Vagina (tissue), 2 donors: ENCODE results near the gene AREL1. TPM values are rescaled to one million over a fixed set of nuclear protein-coding genes. Genes with fewer than 3 reads are reported as not detected.
A peak's percentile ranks its signal among the peaks of the same experiment; 100 is the strongest.
"Not testable (repeated sequence)": the region's sequence is repeated elsewhere in the genome, so short reads cannot be mapped to it uniquely, and the experiment has no call there.

Source experiments
- DNase-seq, 2 donors: peaks; one replicate each; pipeline ENCODE4 v3.0.0-alpha.2; 2017; ENCODE audit errors: extremely low spot score in 2 of 2
- H3K27ac ChIP-seq: fragments of 200-600 bp; sonication (generic); one replicate; pipeline ENCODE4 v1.5.1; 2019
- H3K27me3 ChIP-seq: fragments of 200-600 bp; sonication (generic); one replicate; pipeline ENCODE4 v1.5.1; 2019
- H3K36me3 ChIP-seq, 2 donors: fragments of 200-600 bp; sonication (generic); one replicate each; pipeline ENCODE4 v1.5.1; 2017 to 2019
- H3K4me1 ChIP-seq: fragments of 200-600 bp; sonication (generic); one replicate; pipeline ENCODE4 v1.5.1; 2019
- H3K4me3 ChIP-seq, 2 donors: fragments of 200-600 bp; sonication (generic); 1 replicate in 1 of 2; 2 replicates in 1 of 2; pipeline ENCODE4 v1.5.1; 2016 to 2019
- H3K9me3 ChIP-seq: fragments of 200-600 bp; sonication (generic); one replicate; pipeline ENCODE4 v1.5.1; 2019
- CTCF ChIP-seq, 3 experiments: fragments of 450-650 bp in 2 of 3; fragments of 200-600 bp in 1 of 3; sonication (generic) in 1 of 3; IDR thresholded peaks; one replicate each; pipeline ENCODE4 v1.5.1; 2017 to 2019; ENCODE audit warnings: antibody characterized with exemption in 3 of 3, mild to moderate bottlenecking in 2 of 3, moderate library complexity in 2 of 3
- POLR2A ChIP-seq, 2 donors: fragments of 450-650 bp; IDR thresholded peaks; one replicate each; pipeline ENCODE4 v1.6.1; 2017; ENCODE audit warnings: antibody characterized with exemption in 2 of 2, mild to moderate bottlenecking in 2 of 2, moderate library complexity in 2 of 2
- POLR2AphosphoS5 ChIP-seq, 2 donors: sonication (generic); formaldehyde crosslinking; IDR thresholded peaks; one replicate each; pipeline ENCODE4 v1.9.0; 2017; ENCODE audit warnings: antibody characterized with exemption in 2 of 2, mild to moderate bottlenecking in 2 of 2, low read depth in 1 of 2; ENCODE audit not compliant: insufficient read depth in 1 of 2
- intact Hi-C: fragments of 100-400 bp; cut with DNase I; formaldehyde crosslinking; loops from one replicate; pipeline ENCODE4 v1.15.1; 2023
- total RNA-seq: library from RNA; depleted of rRNA; stranded (reverse); fragments of >200 nt; gene quantifications from one replicate; pipeline ENCODE4 v1.2.3, GENCODE V29; 2016

Gene AREL1
- 32.7 TPM for total RNA-seq

GRCh38 chr14:74712499-74713394 lies at the start of gene AREL1, which contains the start of gene FCF1:
Gene AREL1 (minus strand): TSS chr14:74713080. CDS start chr14:74685615, 27,465 bp downstream.
Gene FCF1 (plus strand): TSS chr14:74713144. CDS start chr14:74713198, 54 bp downstream.
- intact Hi-C loops: loop anchor here (5.0 kb wide), 1 partner anchor 100 kb away; the partner anchor contains the start of gene LTBP2
- H3K27me3 ChIP-seq: no peaks in the 10 kb centered on the region
- H3K36me3 ChIP-seq: peaks cover 0 to 15% of the 10 kb centered on the region in 2 donors
- H3K27ac ChIP-seq: peak within 1 kb of the TSS; percentile 71
- no peaks in the 10 kb centered on the region for H3K9me3 ChIP-seq
- peak; percentile 86 to 96 for DNase-seq
- H3K4me1 ChIP-seq: peaks cover 35% of the 10 kb centered on the region
- H3K4me3 ChIP-seq: peak within 1 kb of the TSS; percentile 51 to 67
- TF ChIP-seq POLR2AphosphoS5 (IDR thresholded peaks at IDR 0.05; ENCODE audit: insufficient read depth in 1 of 2, low read depth in 1 of 2) (peak; percentile 84 to 98), CTCF (IDR thresholded peaks at IDR 0.05) (no peak)

- H3K4me1 ChIP-seq, H3K27ac ChIP-seq, H3K4me3 ChIP-seq, H3K9me3 ChIP-seq, DNase-seq, H3K36me3 ChIP-seq, intact Hi-C loops, H3K27me3 ChIP-seq: not testable (repeated sequence)
Observed at GRCh38 chr14:74758505-74758904, 45.6 kb upstream of the AREL1 start.

GRCh38 chr14:74756326-74756725 lies 43.4 kb upstream of the AREL1 start:
- Histone ChIP-seq H3K4me3 (no peak overlapping the region), H3K27ac (no peak overlapping the region), H3K4me1 (no peaks in the 10 kb centered on the region), H3K36me3 (no peaks in the 10 kb centered on the region), H3K9me3 (no peaks in the 10 kb centered on the region), H3K27me3 (no peaks in the 10 kb centered on the region)
- intact Hi-C loops: no loop called here
- DNase-seq: no peak
- TF ChIP-seq POLR2AphosphoS5 (IDR thresholded peaks at IDR 0.05; ENCODE audit: insufficient read depth in 1 of 2, low read depth in 1 of 2) (no peak), POLR2A (IDR thresholded peaks at IDR 0.05) (no peak), CTCF (IDR thresholded peaks at IDR 0.05) (no peak)

GRCh38 chr14:74754899-74755298 lies 42.0 kb upstream of the AREL1 start:
- Histone ChIP-seq H3K4me3 (no peak overlapping the region), H3K9me3 (no peaks in the 10 kb centered on the region), H3K27ac (no peak overlapping the region), H3K36me3 (no peaks in the 10 kb centered on the region), H3K27me3 (no peaks in the 10 kb centered on the region), H3K4me1 (no peaks in the 10 kb centered on the region)
- intact Hi-C loops: no loop called here
- DNase-seq: no peak
- no peak for TF ChIP-seq POLR2AphosphoS5 (IDR thresholded peaks at IDR 0.05; ENCODE audit: insufficient read depth in 1 of 2, low read depth in 1 of 2)
- no peak for TF ChIP-seq POLR2A (IDR thresholded peaks at IDR 0.05)
- TF ChIP-seq CTCF (IDR thresholded peaks at IDR 0.05): no peak

GRCh38 chr14:74754157-74754556 lies 41.3 kb upstream of the AREL1 start:
- H3K27ac ChIP-seq: no peak overlapping the region
- no peaks in the 10 kb centered on the region for H3K9me3 ChIP-seq
- TF ChIP-seq POLR2AphosphoS5 (IDR thresholded peaks at IDR 0.05; ENCODE audit: insufficient read depth in 1 of 2, low read depth in 1 of 2) (no peak), CTCF (IDR thresholded peaks at IDR 0.05) (no peak), POLR2A (IDR thresholded peaks at IDR 0.05) (no peak)
- no peak overlapping the region for H3K4me3 ChIP-seq
- intact Hi-C loops: no loop called here
- H3K36me3 ChIP-seq: no peaks in the 10 kb centered on the region
- no peaks in the 10 kb centered on the region for H3K27me3 ChIP-seq
- DNase-seq: no peak
- H3K4me1 ChIP-seq: no peaks in the 10 kb centered on the region
